ENCODE data around the gene TEX14.
"Not testable (repeated sequence)": the region's sequence is repeated elsewhere in the genome, so short reads cannot be mapped to it uniquely, and the experiment has no call there.

Gene TEX14

DNA sequence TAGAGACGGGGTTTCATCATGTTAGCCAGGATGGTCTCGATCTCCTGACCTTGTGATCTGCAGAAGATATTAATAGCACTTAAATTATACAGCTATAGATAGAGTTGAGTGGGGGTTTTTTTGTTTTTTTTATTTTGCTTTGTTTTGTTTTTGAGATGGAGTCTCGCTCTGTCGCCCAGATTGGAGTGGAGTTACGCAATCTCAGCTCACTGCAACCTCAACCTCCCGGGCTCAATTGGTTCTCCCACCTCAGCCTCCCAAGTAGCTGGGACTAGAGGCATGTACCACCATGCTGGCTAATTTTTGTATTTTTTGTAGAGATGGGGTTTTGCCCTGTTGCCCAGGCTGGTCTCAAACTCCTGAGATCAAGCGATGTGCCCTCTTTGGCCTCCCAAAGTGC lies 1.8 kb downstream of the TEX14 start:
- DNase-seq = not testable (repeated sequence)

DNA sequence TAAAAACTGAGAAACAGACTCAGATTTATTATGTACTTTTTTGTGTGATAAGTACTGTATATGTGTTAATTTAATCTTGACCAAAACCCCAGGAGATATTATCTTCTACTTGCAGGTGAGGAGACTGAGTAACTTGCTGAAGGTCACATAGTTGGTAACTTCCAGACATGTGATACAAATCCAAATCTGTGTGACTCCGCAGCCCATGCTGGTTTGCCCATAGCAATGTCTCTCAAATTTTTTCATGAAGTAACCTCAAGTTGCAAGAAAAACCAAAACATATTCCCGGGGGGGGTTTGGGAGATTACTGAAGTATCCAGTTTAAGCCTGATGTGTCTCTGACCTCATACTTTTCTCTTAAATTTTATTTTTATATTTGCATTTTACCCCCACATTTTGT lies 3.3 kb downstream of the TEX14 start:
- no peak for DNase-seq

DNA sequence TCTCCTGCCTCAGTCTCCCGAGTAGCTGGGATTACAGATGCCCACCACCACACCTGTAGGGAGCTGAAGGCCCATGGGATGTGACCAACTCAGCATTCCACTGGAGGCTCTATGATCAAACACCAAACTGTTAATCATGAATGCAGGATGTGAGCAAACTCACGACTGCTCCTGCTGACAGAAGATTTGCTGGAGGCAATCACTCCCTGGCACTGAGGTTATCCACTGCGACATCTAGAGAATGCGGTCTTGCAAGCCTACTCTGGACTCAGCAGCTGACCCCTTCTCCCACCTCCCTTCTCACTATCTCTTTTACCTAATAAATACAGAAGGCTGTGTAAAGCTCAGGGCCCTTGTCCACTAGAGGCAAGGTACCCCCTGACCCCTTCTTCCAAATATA lies 4.9 kb downstream of the TEX14 start:
- DNase-seq = no peak

DNA sequence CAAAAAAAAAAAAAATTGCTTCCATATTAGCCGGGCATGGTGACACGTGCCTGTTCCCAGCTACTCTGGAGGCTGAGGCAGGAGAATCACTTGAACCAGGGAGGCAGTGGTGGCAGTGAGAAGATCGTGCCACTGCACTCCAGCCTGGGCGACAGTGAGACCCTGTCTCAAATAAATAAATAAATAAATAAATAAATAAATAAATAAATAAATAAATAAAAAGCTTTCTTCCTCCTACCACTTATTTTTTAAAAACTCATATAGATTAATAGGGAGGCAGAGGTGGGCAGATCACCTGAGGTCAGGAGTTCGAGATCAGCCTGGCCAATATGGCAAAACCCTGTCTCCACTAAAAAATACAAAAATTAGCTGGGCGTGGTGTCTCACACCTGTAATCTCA lies 7.4 kb downstream of the TEX14 start:
- not testable (repeated sequence) for DNase-seq

GRCh38 chr17:58684003-58684402 lies 7.8 kb downstream of the TEX14 start:
- DNase-seq = no peak

- no peak for DNase-seq
These were observed 11.8 kb downstream of the TEX14 start for GRCh38 chr17:58680038-58680369.

- no peak for DNase-seq
These were observed 12.4 kb downstream of the TEX14 start for GRCh38 chr17:58679263-58680037.

DNA sequence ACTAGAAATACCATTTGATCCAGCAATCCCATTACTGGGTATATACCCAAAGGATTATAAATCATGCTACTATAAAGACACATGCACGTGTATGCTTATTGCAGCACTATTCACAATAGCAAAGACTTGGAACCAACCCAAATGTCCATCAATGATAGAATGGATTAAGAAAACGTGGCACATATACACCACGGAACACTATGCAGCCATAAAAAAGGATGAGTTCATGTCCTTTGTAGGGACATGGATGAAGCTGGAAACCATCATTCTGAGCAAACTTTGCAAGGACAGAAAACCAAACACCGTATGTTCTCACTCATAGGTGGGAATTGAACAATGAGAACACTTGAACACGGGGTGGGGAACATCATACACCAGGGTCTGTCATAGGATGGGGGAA lies 13.6 kb downstream of the TEX14 start:
- not testable (repeated sequence) for DNase-seq

DNA sequence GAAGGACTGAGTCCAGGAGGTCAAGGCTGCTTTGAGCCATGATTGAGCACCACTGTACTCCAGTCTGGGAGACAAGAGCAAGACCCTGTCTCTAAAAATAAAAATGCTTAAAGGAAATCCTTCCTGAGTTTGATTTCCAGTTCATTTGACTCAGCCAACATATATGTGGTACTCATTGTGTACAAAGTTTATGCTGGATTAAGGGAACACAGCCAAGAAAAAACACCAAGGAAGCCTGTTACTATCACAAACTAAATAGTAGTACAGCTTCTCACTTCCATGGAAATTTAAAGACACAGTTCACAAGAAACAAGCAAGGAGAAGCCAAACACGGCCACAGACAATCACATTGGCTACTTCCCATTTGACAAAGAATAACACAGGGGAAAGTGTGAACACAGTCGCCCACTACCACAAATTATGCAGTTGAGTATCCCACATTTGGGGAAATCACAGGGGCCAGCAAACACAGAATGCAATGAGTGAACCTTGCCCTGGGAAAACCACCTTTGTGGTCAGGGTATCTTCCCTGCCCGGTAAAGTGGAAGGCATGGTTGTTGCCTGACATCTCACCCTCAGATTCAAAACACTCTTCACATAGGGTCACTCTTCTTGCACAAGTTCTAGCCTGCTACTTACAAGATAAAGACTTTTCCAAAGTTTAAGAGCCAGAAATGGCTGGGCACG lies 14.5 kb downstream of the TEX14 start:
- DNase-seq = no peak

- no peak for DNase-seq
These were observed 19.9 kb downstream of the TEX14 start for GRCh38 chr17:58671969-58672368.

DNA sequence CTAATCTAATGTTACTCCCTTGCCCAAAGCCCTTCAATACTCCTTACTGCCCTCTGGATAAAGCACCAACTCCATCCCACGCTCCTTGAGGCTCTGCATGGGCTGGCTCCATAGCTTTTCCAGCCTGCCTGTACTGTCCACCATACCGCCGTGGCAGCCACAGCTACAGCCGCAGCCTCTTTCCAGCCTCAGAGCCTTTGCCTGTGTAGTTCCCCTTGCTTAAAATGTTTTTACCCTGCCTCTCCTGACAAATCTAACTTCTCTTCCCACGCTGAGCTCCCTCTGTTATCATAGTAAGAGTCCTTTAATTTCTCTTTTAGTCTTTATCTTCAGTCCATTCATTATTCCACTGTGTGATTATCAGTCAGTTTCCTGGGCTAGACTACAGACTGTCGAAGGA lies 22.0 kb downstream of the TEX14 start:
- DNase-seq = no peak

GRCh38 chr17:58668598-58668935 lies 23.3 kb downstream of the TEX14 start:
- DNase-seq = no peak

DNA sequence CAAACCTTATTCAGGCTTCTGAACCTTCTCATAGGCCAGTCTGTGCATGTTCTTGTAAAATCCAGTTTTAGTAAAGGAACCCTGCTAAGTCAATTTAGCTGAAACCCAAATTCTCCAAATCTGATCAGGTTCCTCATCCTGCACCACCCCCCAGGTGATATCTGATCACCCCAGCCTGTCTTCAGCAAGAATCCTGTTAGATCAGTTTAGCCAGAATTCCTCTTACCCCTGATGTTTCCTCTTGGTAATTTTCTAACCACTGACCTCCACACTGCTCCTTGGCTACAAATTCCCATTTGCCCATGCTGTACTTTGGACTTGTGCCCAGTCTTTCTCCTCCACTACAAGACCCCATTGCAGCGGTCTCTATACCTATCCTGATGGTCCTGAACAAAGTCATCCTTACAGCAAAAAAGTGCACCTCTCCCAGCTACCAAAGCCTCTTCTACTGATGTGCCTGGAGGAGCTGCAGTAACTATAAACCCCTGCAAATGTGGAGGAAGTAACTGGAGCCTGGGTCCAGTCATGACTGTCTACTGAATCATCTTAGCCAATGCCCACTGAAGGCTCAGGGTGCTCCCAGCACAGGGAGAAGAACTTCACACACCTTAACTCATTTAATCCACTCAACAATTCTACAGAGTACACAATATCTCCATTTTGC lies 23.8 kb downstream of the TEX14 start:
- no peak for DNase-seq

DNA sequence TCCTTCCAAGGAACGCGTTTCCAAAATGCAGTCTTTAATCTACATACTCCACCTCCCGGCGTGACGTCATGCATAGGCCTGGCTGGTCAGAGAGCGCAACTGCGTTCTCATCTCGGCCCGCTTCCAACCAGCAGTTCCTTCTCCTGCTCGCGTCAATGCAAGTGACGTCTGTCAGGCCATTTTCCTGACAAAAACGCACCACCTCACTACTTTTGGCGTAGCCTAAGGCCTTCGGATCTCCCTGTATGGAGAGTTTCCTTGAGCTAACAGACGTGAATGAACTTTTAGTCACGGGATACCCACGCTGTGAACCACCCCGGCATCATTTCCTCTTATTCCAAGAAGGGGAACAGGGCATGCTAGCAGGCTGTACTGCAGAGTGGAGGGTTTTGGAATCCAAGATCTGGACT lies 25.0 kb downstream of the TEX14 start:
- peak; percentile 50 for DNase-seq

DNA sequence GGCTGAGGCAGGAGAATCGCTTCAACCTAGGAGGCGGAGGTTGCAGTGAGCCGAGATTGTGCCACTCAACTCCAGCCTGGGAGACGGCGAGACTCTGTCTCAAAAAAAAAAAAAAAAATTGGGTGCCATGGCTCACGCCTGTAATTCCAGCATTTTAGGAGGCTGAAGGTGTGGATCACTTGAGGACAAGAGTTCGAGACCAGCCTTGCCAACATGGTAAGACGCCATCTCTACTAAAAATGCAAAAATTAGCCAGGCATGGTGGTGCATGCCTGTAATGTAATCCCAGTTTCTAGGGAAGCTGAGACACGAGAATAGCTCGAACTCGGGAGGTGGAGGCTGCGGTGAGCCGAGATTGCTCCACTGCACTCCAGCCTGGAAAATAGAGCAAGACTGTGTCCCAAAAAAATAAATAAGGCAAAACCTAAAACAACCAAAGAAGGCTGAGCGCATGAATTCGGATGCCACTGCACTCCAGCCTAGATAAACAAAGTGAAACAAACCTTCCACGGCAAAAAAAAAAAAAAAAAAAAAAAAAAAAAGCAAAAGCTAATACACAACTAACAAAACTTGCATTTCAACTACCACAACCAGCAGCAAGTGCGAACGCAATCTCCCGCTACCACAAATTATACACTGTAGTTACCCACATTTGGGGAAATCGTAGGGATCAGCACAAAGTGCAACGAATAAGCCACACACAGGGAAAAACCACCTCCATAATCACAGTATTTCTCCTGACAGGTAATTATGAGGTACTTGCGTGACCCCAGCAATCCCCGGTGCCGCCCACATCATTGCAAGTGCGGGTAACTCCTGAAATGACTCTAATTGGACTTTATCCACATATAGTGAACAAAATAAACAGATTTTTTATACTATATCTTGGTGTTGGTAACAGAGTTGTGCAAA lies 25.6 kb downstream of the TEX14 start:
- no peak for DNase-seq

- DNase-seq = no peak
These were observed 27.5 kb downstream of the TEX14 start for GRCh38 chr17:58664302-58664701.

DNA sequence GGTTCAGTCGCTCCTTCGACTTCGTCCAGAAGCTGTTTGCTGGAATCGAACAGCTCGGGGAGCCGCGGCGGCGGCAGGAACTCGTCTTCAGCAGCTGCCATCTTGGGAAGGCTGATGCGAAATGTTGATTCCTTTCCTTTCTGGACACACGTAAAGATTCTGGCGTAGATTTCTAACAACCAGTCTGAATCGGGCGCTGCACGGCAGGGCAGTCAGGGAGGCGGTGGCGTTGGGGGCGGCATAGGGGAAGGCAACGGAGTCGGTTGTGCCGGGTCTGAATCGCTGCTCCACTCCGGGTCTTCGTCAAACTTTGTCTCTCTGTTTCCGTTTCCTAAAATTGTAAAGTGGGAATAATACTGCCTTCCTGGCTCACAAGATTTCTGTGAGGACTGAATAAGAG lies 30.3 kb downstream of the TEX14 start:
- DNase-seq = no peak

DNA sequence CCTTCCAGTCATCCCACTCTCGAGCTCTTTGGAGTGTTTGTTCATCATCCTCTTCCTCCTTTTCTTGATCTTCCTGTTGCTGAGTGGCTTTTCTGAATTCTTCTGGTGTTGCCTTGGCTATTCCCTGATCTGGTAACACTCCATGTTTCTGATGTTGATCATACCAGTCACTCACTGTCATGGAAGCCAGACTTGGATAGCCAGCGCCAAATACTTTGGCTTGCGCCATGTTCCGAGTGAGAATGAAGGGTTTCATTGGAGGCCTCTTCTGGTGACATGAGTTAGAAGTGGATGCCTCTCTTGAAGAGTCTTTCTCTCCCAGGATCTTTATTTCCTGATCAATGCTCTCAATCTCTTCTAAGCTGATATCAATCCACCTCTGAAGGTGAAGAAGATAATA lies 31.2 kb downstream of the TEX14 start:
- no peak for DNase-seq

DNA sequence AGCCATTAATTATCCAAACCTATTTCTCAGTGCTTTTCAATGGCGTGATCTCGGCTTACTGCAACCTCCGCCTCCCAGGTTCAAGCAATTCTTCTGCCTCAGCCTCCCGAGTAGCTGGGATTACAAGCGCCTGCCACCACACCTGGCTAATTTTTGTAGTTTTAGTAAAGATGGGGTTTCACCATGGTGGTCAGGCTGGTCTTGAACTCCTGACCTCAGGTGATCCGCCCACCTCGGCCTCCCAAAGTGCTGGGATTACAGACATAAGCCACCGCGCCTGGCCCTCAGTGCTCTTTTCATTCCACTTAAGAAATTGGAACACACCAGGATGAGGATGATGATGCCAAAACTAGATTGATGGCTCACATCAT lies 32.1 kb downstream of the TEX14 start:
- not testable (repeated sequence) for DNase-seq

DNA sequence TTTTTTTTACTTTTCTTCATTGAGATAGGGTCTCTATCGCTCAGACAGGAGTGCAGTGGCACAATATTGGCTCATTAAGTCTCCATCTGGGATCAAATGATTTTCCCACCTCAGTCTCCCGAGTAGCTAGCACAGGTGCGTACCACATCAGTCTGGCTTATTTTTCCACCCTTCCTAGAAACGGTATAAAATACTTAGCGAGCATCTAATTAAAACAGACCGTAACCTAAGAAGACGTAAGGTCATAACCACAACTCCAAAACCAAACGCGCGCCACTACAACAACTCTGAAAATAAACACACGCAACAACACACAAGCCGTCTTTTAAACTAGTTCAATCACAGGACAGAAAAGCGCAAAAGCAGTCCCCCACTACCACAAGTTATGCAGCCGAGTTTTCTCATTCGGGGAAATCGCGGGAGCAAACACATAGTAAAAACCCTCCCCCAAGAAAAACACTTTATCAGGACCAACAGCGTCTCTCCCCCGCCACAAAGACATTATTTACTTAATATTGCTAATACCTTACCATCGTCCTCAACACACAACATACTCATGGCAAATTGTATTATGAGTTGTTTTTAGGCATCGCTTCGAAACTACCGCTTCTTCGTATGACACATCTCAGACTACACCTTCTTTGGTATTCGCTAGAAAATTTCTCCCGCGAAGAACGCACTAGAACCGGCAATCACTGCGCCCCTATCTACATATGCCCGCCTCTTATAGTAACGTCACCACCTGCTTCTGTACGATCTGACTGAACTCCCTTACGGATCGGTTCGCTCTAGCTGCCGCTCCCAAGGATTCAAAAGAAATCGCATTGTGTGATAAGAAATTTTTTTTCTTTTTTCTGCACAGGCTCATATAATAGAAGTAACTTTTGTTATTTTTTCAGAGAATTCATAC lies 32.8 kb downstream of the TEX14 start:
- DNase-seq = peak; percentile 91

- peak; percentile 15 for DNase-seq
These were observed 33.7 kb downstream of the TEX14 start for GRCh38 chr17:58657962-58658803.

All from CD4-positive, alpha-beta T cell treated with Interleukin-10 for 1 hour (primary cell).